Mesothelial cell of epicardium (in vitro differentiated cells): ENCODE results near the gene TRIM37. TPM values are rescaled to one million over a fixed set of nuclear protein-coding genes. Genes with fewer than 3 reads are reported as not detected.
A peak's percentile ranks its signal among the peaks of the same experiment; 100 is the strongest.

Experiments
- DNase-seq, 2 experiments: peaks; one replicate each; pipeline ENCODE4 v3.0.0; 2021; ENCODE audit warnings: low spot score in 2 of 2; ENCODE audit not compliant: unreplicated experiment in 2 of 2
- H3K27ac Mint-ChIP-seq: 2 replicates; pipeline ENCODE4 v1.8.0; 2021; ENCODE audit warnings: mixed read lengths
- H3K27me3 Mint-ChIP-seq: 2 replicates; pipeline ENCODE4 v1.8.0; 2021; ENCODE audit warnings: low read depth, mixed read lengths
- H3K36me3 Mint-ChIP-seq: 2 replicates; pipeline ENCODE4 v1.8.0; 2021; ENCODE audit warnings: mixed read lengths
- H3K4me1 Mint-ChIP-seq: 2 replicates; pipeline ENCODE4 v1.8.0; 2021; ENCODE audit warnings: mixed read lengths
- H3K4me3 Mint-ChIP-seq: 2 replicates; pipeline ENCODE4 v1.8.0; 2021; ENCODE audit warnings: mild to moderate bottlenecking, moderate library complexity, mixed read lengths
- H3K9me3 Mint-ChIP-seq: 2 replicates; pipeline ENCODE4 v1.8.0; 2021; ENCODE audit warnings: mixed read lengths
- total RNA-seq: library from RNA; stranded (reverse); gene quantifications from 3 replicates; pipeline ENCODE4 v1.2.1, GENCODE V29; 2021
- TF ChIP-seq, protein P1 (sequence below): fragments of 200-600 bp; sonication (generic); IDR thresholded peaks from one replicate; pipeline ENCODE4 v1.5.0; 2021; ENCODE audit warnings: antibody characterized with exemption; ENCODE audit not compliant: unreplicated experiment

Gene TRIM37
- total RNA-seq, 1 donor from 2014 or later: 23.0 TPM

DNA sequence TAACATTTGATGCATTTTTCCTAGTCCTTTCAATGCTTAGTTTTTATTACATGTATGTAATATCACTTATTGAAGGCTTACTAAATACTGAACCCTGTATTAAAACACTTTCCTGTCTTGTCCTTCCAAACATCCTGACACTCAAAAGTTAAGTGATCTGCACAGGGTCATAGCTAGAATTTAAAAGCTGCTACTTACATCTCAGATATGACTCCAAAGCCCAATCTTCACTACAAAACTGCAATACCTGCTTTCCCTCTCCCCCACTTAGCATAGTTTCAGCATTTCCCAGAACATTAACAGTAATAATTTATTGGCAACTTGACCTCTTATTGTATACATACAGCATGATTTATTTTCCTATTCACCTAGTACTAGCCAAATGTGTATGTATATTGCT, 4.3 kb upstream of the TRIM37 start:
- TF ChIP-seq, protein P1, sequence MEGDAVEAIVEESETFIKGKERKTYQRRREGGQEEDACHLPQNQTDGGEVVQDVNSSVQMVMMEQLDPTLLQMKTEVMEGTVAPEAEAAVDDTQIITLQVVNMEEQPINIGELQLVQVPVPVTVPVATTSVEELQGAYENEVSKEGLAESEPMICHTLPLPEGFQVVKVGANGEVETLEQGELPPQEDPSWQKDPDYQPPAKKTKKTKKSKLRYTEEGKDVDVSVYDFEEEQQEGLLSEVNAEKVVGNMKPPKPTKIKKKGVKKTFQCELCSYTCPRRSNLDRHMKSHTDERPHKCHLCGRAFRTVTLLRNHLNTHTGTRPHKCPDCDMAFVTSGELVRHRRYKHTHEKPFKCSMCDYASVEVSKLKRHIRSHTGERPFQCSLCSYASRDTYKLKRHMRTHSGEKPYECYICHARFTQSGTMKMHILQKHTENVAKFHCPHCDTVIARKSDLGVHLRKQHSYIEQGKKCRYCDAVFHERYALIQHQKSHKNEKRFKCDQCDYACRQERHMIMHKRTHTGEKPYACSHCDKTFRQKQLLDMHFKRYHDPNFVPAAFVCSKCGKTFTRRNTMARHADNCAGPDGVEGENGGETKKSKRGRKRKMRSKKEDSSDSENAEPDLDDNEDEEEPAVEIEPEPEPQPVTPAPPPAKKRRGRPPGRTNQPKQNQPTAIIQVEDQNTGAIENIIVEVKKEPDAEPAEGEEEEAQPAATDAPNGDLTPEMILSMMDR: no peak
- no peak for DNase-seq
- Mint-ChIP-seq H3K27me3 (no peaks in the 10 kb centered on the region), H3K36me3 (peaks cover 10% of the 10 kb centered on the region), H3K27ac (no peak overlapping the region), H3K4me3 (no peak overlapping the region), H3K9me3 (no peaks in the 10 kb centered on the region), H3K4me1 (peaks cover 7% of the 10 kb centered on the region)

DNA sequence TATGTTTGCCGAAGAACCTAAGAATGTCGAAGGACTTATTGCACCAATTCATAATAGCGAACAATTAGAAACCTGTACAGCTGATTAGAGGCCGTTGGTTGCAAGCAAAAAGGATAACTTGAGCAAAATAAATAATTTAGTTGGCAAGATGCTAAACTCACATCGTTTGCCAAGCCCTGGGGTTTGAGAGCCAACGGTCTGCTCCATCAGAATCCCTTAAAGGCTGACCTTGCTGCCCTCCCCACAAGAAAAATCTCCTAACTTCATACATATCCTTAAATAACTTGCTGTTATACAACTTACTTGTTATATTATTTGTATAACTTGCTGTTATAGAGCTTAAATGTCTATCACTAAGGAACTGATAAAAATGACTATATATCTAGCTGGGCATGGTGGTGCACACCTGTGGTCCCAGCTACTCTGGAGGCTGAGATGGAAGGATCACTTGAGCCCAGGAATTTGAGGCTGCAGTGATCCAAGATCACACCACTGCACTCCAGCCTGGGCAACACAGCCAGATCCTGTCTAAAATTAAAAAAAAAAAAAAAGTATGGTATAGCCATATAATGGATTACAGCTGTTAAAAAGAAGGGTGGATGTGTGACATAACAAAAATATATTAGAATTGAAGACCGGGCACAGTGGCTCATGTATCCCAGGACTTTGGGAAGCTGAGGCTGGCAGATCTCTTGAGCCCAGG, 1.9 kb upstream of the TRIM37 start:
- no peak overlapping the region for H3K4me3 Mint-ChIP-seq
- no peak for DNase-seq

DNA sequence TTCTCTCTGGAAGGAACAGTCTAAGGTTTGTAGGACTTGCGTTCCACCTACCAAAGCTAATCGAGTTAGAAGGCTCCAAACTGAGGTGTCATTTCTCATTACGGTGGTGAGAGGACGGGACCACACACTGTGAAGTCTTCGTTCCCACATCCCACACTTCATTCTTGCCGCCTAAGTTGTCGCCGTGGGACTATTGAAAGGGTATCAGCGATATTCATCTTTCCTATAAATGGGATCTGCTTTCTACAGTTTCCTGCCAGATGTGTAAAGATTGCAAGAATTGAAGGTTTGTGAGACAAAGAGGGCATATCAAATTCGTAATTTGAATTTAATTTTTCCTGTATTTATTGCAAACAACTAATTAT, 608 bp upstream of the TRIM37 start:
- no peaks in the 10 kb centered on the region for H3K27me3 Mint-ChIP-seq
- peaks cover 21% of the 10 kb centered on the region for H3K4me1 Mint-ChIP-seq
- DNase-seq: no peak
- TF ChIP-seq, protein P1: no peak
- no peaks in the 10 kb centered on the region for H3K9me3 Mint-ChIP-seq
- H3K4me3 Mint-ChIP-seq: peak overlapping the region; percentile 95
- peaks cover 8% of the 10 kb centered on the region for H3K36me3 Mint-ChIP-seq
- H3K27ac Mint-ChIP-seq: peak overlapping the region; percentile 70

More for the DNA sequence above, 1.9 kb upstream of the TRIM37 start:
- no peaks in the 10 kb centered on the region for H3K9me3 Mint-ChIP-seq
- H3K27me3 Mint-ChIP-seq: no peaks in the 10 kb centered on the region
- no peak overlapping the region for H3K27ac Mint-ChIP-seq
- H3K4me1 Mint-ChIP-seq: peaks cover 21% of the 10 kb centered on the region
- peaks cover 8% of the 10 kb centered on the region for H3K36me3 Mint-ChIP-seq
- TF ChIP-seq, protein P1: no peak

DNA sequence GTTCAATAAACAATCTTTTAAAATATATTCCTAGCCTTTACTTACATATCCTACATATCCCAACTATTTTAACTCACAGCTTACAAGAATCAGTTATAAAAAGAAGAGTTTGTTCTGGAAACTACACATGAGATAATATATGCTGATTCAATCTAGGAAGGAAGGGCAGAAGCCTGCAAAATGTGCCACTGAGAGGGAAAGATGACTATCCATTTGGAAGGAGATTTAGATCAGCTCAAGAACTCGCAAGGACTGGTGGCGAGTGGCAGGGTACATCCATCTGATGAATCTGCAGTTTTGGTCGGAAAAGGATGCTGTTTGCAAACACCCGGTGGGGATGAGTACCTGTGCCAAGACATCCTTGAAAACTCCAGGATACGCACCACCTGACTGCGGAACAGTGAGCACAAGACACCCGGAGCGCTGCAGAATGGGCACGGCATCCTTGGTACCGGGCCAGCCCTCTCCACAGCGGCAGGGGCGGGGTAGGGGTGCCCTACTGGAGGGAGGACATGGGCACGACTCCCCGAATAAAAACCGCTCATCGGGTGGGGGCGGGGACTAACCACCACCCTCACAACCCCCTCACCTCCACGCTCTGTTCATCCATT, 723 bp downstream of the TRIM37 start:
- Mint-ChIP-seq H3K4me1 (peaks cover 25% of the 10 kb centered on the region), H3K27me3 (no peaks in the 10 kb centered on the region), H3K4me3 (peak overlapping the region; percentile 95), H3K27ac (peak overlapping the region; percentile 70), H3K9me3 (no peaks in the 10 kb centered on the region), H3K36me3 (peaks cover 5% of the 10 kb centered on the region)
- TF ChIP-seq, protein P1: no peak
- peak; percentile 24 to 60 for DNase-seq

DNA sequence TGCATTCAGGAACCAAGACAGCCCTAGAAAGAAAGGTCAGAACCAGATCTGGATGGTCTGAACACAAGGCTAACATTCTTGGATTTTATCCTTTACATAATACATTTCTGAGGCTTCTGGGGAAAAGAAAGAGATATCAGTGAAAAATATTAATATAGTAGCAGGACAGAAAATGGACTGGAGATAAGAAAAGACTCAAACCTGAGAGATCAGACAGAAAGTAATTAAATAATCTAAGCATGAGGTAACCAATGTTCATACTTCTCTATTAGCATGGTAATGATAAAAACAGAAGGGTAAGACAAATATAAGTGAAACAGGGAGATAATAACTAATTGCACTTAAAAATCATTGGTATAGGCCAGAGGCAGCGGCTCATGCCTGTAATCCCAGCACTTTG, 5.5 kb downstream of the TRIM37 start:
- Mint-ChIP-seq H3K36me3 (peaks cover 19% of the 10 kb centered on the region), H3K27me3 (no peaks in the 10 kb centered on the region), H3K9me3 (peaks cover 11% of the 10 kb centered on the region), H3K4me1 (peaks cover 19% of the 10 kb centered on the region), H3K27ac (peak overlapping the region; percentile 66), H3K4me3 (no peak overlapping the region)
- DNase-seq: no peak
- TF ChIP-seq, protein P1: no peak
